ENCODE measurements around the gene ZNF358.
A peak's percentile ranks its signal among the peaks of the same experiment; 100 is the strongest.

Gene ZNF358

DNA sequence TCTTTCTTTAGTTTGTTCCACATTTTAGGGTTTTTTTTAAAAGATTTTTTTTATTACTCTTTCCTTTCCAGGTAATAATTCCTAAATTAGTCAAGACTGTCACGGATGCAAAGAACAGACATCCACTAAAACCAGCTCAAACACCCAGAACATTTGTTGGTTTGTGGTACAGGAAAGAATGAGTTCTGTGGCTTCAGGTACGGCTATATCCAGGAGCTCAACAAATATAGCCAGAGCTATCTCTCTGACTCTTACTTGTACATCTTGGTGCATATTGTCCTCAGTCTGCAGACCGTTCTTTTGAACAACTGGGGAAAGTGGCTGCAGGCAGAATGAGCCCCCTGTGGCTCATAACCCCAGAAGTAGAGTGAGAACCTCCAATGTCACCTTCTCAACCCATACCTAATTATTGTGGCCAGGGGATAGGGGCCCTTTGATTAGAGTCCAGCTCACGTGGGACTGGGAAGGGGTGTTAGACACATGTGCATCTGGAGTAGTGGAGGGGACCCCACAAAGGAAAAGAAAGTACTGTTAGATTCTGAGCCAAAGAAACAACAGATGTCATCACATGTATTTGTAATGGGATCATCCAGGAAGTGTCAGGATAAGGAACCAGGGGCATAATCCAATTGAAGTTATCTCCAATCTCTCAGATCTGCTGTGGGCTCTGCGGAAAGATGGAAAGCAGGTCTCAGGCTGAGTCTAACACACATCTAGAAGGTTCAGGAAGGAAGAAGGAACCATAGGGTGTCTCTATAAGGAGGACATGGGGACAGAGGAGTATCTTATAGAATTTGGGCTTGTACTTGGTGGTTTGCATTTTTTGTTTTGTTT lies 1.9 kb upstream of the ZNF358 start:
- Histone ChIP-seq H3K27me3 (ENCODE audit: control insufficient read depth, insufficient read depth, low read length) (peaks cover 5% of the 10 kb centered on the region), H3K4me2 (ENCODE audit: low read length) (no peak overlapping the region), H3K36me3 (ENCODE audit: insufficient read depth, low read length) (no peaks in the 10 kb centered on the region), H3K9ac (ENCODE audit: low read depth, low read length) (no peak overlapping the region), H3K4me1 (ENCODE audit: control insufficient read depth, insufficient read depth, low read length) (peaks cover 15% of the 10 kb centered on the region), H3K4me3 (ENCODE audit: low read length) (no peak overlapping the region), H3K9me3 (replicated peaks; ENCODE audit: low read length) (no peaks in the 10 kb centered on the region)

DNA sequence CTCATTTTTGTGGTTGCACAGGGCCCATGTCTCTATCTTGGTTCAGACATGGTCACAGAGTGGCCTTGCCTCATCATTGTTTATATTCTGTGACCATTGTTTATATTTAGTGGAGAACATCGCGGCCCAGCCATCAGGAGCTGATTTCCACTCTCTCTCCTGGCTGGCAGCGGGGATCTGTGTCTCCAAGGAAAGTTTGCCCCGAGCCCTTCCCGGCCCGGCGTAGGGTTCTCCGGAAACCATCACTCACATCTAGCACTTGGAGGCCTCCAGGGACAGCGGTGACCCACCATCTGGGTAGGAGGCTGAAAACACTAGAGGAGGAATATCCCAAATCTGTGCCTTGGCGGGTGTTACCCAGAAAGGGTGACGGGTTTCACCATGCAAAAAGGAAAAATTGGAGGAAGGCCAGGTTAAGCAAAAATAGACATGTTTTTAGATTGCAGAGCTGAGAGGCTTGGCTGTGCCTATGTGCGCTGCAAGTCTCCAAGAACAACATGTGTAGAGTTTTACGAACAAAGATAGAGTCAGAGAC lies 726 bp upstream of the ZNF358 start:
- no peaks in the 10 kb centered on the region for H3K9me3 ChIP-seq (replicated peaks; ENCODE audit: low read length)
- peaks cover 5% of the 10 kb centered on the region for H3K27me3 ChIP-seq (ENCODE audit: control insufficient read depth, insufficient read depth, low read length)
- peaks cover 2% of the 10 kb centered on the region for H3K36me3 ChIP-seq (ENCODE audit: insufficient read depth, low read length)
- H3K4me2 ChIP-seq (ENCODE audit: low read length) = peak overlapping the region; percentile 80
- peak overlapping the region; percentile 84 for H3K9ac ChIP-seq (ENCODE audit: low read depth, low read length)
- H3K4me1 ChIP-seq (ENCODE audit: control insufficient read depth, insufficient read depth, low read length) = peaks cover 15% of the 10 kb centered on the region
- peak overlapping the region; percentile 87 for H3K4me3 ChIP-seq (ENCODE audit: low read length)

DNA sequence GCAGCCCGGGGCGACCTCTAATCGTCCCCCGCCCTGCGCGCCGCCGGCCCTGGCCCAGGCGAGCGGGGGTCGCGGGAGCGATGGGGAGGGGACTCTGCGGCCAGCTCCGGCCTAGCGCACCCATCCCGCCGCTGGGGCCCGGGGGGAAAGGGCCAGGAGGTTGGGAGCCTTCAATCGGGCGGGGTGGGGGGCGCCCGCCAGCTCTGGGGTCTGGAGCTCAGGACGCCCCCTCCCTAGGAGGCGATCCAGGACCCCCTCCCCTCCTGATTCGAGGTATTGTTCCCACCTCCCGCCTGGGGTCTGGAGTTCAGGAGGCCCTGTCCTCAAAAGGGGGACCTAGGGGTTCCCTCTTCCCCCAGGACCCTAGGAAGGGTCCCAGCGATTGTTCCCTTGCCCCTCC lies 430 bp downstream of the ZNF358 start:
- H3K4me2 ChIP-seq (ENCODE audit: low read length) = peak overlapping the region; percentile 96
- peak overlapping the region; percentile 87 for H3K4me3 ChIP-seq (ENCODE audit: low read length)
- peak overlapping the region; percentile 96 for H3K9ac ChIP-seq (ENCODE audit: low read depth, low read length)
- peaks cover 2% of the 10 kb centered on the region for H3K36me3 ChIP-seq (ENCODE audit: insufficient read depth, low read length)
- H3K27me3 ChIP-seq (ENCODE audit: control insufficient read depth, insufficient read depth, low read length) = no peaks in the 10 kb centered on the region
- no peaks in the 10 kb centered on the region for H3K9me3 ChIP-seq (replicated peaks; ENCODE audit: low read length)
- H3K4me1 ChIP-seq (ENCODE audit: control insufficient read depth, insufficient read depth, low read length) = peaks cover 15% of the 10 kb centered on the region

DNA sequence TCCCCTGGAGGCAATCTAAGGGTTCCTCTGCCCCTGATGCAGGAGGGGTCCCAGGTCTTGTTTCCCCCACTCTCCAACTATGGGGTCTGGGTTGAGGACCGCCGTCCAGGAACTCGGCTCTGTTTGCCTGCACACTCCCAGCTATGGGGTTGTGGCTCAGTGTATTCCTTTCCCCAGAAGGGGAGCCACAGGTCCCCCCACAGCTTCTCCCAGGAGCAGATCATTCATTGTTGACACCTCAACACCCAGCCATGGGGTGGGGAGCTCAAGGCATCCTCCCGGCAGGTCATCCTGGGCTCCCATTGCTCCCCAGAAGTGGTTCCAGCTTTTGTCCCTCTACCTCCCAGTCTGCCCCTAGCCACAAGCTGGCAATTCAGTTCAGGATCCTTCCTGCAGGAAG lies 975 bp downstream of the ZNF358 start:
- Histone ChIP-seq H3K4me1 (ENCODE audit: control insufficient read depth, insufficient read depth, low read length) (peaks cover 18% of the 10 kb centered on the region), H3K4me3 (ENCODE audit: low read length) (peak overlapping the region; percentile 87), H3K27me3 (ENCODE audit: control insufficient read depth, insufficient read depth, low read length) (no peaks in the 10 kb centered on the region), H3K36me3 (ENCODE audit: insufficient read depth, low read length) (peaks cover 2% of the 10 kb centered on the region), H3K9ac (ENCODE audit: low read depth, low read length) (peak overlapping the region; percentile 96), H3K9me3 (replicated peaks; ENCODE audit: low read length) (no peaks in the 10 kb centered on the region), H3K4me2 (ENCODE audit: low read length) (peak overlapping the region; percentile 96)

DNA sequence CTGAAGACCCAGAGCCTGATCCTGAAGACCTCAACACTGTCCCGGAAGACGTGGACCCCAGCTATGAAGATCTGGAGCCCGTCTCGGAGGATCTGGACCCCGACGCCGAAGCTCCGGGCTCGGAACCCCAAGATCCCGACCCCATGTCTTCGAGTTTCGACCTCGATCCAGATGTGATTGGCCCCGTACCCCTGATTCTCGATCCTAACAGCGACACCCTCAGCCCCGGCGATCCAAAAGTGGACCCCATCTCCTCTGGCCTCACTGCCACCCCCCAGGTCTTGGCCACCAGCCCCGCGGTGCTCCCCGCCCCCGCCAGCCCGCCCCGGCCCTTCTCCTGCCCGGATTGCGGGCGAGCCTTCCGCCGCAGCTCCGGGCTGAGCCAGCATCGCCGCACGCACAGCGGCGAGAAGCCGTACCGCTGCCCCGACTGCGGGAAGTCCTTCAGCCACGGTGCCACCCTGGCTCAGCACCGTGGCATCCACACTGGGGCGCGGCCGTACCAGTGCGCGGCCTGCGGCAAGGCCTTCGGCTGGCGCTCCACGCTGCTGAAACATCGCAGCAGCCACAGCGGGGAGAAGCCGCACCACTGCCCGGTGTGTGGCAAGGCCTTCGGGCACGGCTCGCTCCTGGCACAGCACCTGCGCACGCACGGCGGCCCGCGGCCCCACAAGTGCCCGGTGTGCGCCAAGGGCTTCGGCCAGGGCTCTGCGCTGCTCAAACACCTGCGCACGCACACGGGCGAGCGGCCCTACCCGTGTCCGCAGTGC lies 3.6 kb downstream of the ZNF358 start:
- no peak overlapping the region for H3K4me3 ChIP-seq (ENCODE audit: low read length)
- no peaks in the 10 kb centered on the region for H3K9me3 ChIP-seq (replicated peaks; ENCODE audit: low read length)
- H3K4me2 ChIP-seq (ENCODE audit: low read length) = no peak overlapping the region
- H3K4me1 ChIP-seq (ENCODE audit: control insufficient read depth, insufficient read depth, low read length) = peaks cover 28% of the 10 kb centered on the region
- H3K27me3 ChIP-seq (ENCODE audit: control insufficient read depth, insufficient read depth, low read length) = no peaks in the 10 kb centered on the region
- peaks cover 5% of the 10 kb centered on the region for H3K36me3 ChIP-seq (ENCODE audit: insufficient read depth, low read length)
- H3K9ac ChIP-seq (ENCODE audit: low read depth, low read length) = no peak overlapping the region

DNA sequence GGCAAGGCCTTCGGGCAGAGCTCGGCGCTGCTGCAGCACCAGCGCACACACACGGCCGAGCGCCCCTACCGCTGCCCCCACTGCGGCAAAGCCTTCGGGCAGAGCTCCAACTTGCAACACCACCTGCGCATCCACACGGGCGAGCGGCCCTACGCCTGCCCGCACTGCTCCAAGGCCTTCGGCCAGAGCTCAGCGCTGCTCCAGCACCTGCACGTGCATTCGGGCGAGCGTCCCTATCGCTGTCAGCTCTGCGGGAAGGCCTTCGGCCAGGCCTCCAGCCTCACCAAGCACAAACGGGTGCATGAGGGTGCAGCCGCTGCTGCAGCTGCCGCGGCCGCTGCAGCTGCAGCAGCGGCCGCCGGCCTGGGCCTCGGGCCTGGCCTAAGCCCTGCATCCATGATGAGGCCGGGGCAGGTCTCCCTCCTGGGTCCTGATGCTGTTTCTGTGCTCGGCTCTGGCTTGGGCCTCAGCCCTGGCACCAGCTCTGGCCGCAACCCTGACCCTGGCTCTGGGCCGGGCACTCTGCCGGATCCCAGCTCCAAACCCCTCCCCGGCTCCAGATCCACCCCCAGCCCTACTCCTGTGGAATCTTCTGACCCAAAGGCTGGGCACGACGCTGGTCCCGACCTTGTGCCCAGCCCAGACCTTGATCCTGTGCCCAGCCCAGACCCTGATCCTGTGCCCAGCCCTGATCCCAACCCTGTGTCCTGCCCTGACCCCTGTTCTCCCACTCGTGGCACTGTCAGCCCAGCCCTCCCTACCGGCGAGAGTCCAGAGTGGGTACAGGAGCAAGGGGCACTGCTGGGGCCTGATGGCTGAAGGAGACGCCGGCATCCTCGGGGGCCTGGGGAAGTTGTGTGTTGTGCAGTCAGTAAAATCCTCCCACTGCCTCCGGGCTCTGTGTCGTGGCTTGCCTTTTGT lies 4.5 kb downstream of the ZNF358 start:
- Histone ChIP-seq H3K4me2 (ENCODE audit: low read length) (no peak overlapping the region), H3K9me3 (replicated peaks; ENCODE audit: low read length) (no peaks in the 10 kb centered on the region), H3K27me3 (ENCODE audit: control insufficient read depth, insufficient read depth, low read length) (no peaks in the 10 kb centered on the region), H3K9ac (ENCODE audit: low read depth, low read length) (no peak overlapping the region), H3K4me3 (ENCODE audit: low read length) (no peak overlapping the region), H3K36me3 (ENCODE audit: insufficient read depth, low read length) (peaks cover 11% of the 10 kb centered on the region), H3K4me1 (ENCODE audit: control insufficient read depth, insufficient read depth, low read length) (peaks cover 24% of the 10 kb centered on the region)

DNA sequence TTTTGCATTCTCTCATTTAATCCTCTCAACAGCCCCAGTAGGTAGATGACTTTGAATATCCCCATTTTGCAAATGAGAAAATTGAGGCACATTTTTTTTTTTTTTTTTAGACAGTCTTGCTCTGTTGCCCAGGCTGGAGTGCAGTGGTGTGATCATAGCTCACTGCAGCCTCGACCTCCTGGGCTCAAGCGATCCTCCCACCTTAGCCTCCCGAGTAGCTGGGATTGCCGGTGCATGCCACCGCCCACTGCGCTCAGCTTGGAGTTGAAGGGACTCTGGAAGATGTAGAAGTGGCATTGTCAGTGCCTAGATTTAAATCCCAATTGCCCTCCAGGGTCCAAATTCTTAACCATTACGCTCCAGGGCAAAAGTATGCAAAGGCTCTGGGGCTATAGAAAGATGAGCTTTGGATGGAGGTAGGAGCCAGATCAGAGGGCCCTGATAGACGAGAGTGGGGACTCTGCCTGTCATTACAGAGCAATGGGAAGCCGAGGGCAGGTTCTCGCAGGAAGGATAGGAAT lies 5.7 kb downstream of the ZNF358 start:
- peak overlapping the region; percentile 82 for H3K4me3 ChIP-seq (ENCODE audit: low read length)
- H3K27me3 ChIP-seq (ENCODE audit: control insufficient read depth, insufficient read depth, low read length) = no peaks in the 10 kb centered on the region
- peak overlapping the region; percentile 56 for H3K9ac ChIP-seq (ENCODE audit: low read depth, low read length)
- H3K4me1 ChIP-seq (ENCODE audit: control insufficient read depth, insufficient read depth, low read length) = peaks cover 18% of the 10 kb centered on the region
- H3K36me3 ChIP-seq (ENCODE audit: insufficient read depth, low read length) = peaks cover 17% of the 10 kb centered on the region
- no peaks in the 10 kb centered on the region for H3K9me3 ChIP-seq (replicated peaks; ENCODE audit: low read length)
- peak overlapping the region; percentile 92 for H3K4me2 ChIP-seq (ENCODE audit: low read length)

DNA sequence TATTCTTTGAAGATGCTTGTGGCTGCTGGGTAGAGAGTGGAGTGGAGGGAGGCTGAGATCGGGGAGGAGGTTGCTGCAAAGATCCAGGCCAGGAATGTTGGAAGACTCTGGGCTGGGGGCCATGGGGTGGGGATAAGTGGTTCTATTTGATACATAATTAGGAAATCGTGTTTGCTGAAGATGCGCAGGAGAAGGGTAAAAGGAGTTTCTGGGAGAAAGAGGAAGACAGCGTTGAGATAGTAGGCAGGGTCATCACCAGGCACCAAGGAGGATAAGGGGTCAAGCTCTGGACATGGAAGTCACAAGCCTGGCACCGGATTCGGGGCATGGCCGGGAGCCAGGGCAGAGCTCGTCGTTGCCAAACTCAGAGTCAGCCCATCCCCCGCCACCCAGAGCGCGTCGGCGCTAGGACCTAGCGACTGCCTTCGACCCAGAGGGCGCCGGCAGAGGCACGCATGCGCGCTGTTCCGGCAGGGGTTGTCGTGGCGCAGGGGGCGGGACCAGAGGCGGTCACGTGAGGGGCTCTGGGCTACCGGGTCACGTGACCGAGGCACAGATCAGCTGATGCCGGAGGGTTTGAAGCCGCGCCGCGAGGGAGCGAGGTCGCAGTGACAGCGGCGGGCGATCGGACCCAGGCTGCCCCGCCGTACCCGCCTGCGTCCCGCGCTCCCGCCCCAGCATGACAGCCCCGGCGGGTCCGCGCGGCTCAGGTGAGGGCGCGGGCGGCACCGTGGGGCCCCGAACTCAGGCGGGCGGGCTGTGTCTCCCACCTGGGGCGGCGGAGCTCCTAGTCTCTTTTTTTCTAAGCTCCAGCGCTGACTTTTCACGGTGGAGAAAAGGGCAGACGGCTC lies 6.4 kb downstream of the ZNF358 start, which contains the start of gene MCOLN1:
TSS of gene MCOLN1 (plus strand) at position 553 of the 851 bp plus-strand sequence. CDS start at position 680, 127 bp downstream.
- Histone ChIP-seq H3K9me3 (replicated peaks; ENCODE audit: low read length) (no peaks in the 10 kb centered on the region), H3K36me3 (ENCODE audit: insufficient read depth, low read length) (peaks cover 20% of the 10 kb centered on the region), H3K4me1 (ENCODE audit: control insufficient read depth, insufficient read depth, low read length) (peaks cover 13% of the 10 kb centered on the region), H3K27me3 (ENCODE audit: control insufficient read depth, insufficient read depth, low read length) (no peaks in the 10 kb centered on the region), H3K4me3 (ENCODE audit: low read length) (peak within 1 kb of the TSS; percentile 82), H3K4me2 (ENCODE audit: low read length) (peak within 1 kb of the TSS; percentile 92), H3K9ac (ENCODE audit: low read depth, low read length) (peak within 1 kb of the TSS; percentile 78)

DNA sequence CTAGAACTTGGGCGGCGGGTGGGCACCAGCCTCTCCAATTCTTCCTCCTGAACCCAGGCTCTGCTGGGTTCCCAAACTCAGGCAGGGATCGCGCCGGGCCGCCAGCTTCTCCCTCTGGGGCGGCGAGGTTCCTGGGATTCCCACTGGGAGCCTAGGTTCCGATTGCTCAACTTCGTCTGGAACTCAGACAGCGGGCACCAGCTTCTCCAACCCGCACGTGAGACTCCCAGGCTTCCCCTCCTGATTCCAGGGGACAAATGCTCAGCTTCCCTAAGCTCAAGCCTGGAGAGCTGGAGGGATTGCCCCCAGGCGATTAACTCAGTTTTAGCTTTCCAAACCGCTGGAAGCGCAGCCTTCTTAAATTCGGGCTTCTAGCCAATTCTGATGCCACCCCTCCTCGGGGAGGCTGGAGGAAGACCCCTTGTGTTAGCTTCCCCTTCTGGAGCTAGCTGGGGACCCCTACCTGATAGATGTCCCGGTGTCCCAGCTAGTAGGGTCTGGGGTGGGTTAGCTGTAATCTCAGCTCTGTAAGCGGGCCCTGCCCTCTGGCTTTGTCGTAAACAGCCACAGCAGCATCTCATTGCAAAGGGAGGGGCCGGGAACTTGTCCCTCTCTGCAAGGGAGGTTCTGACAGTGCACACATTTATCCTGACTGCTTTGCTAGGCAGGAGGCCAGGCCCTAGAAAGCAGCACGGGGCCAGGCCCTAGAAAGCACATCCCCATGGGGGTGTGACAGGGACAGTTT lies 7.2 kb downstream of the ZNF358 start:
- no peaks in the 10 kb centered on the region for H3K27me3 ChIP-seq (ENCODE audit: control insufficient read depth, insufficient read depth, low read length)
- H3K4me2 ChIP-seq (ENCODE audit: low read length) = peak overlapping the region; percentile 83
- peak overlapping the region; percentile 82 for H3K4me3 ChIP-seq (ENCODE audit: low read length)
- H3K9ac ChIP-seq (ENCODE audit: low read depth, low read length) = peak overlapping the region; percentile 78
- H3K36me3 ChIP-seq (ENCODE audit: insufficient read depth, low read length) = peaks cover 21% of the 10 kb centered on the region
- no peaks in the 10 kb centered on the region for H3K9me3 ChIP-seq (replicated peaks; ENCODE audit: low read length)
- H3K4me1 ChIP-seq (ENCODE audit: control insufficient read depth, insufficient read depth, low read length) = peaks cover 13% of the 10 kb centered on the region

Measured in skeletal muscle satellite cell (primary cell).